ENCODE data around the gene SUSD3.

SUSD3 gene

GRCh38 chr9:93030642-93031628 is 27.6 kb upstream of the SUSD3 start:
- DNase-seq, result no peak

GRCh38 chr9:93031629-93032430 is 26.7 kb upstream of the SUSD3 start:
- no peak for DNase-seq

GRCh38 chr9:93032545-93032944 is 26.0 kb upstream of the SUSD3 start:
- DNase-seq, result no peak

GRCh38 chr9:93033531-93033930 is 25.0 kb upstream of the SUSD3 start:
- no peak for DNase-seq

- no peak for DNase-seq
Measured at GRCh38 chr9:93035106-93035660, 23.3 kb upstream of the SUSD3 start.

- no peak for DNase-seq
Measured at GRCh38 chr9:93035821-93036351, 22.6 kb upstream of the SUSD3 start.

GRCh38 chr9:93036887-93037475 is 21.5 kb upstream of the SUSD3 start:
- no peak for DNase-seq

GRCh38 chr9:93037476-93037971 is 21.0 kb upstream of the SUSD3 start:
- DNase-seq, result no peak

- no peak for DNase-seq
Measured at GRCh38 chr9:93038918-93039317, 19.6 kb upstream of the SUSD3 start.

GRCh38 chr9:93039456-93039855 is 19.0 kb upstream of the SUSD3 start:
- DNase-seq, result no peak

GRCh38 chr9:93039976-93040375 is 18.5 kb upstream of the SUSD3 start:
- no peak for DNase-seq

GRCh38 chr9:93040409-93040808 is 18.1 kb upstream of the SUSD3 start:
- no peak for DNase-seq

GRCh38 chr9:93041108-93041802 is 17.2 kb upstream of the SUSD3 start:
- DNase-seq, result no peak

GRCh38 chr9:93043122-93043521 is 15.4 kb upstream of the SUSD3 start:
- peak; percentile 44 for DNase-seq

GRCh38 chr9:93045521-93045920 is 13.0 kb upstream of the SUSD3 start:
- DNase-seq, result no peak

GRCh38 chr9:93048566-93049448 is 9.7 kb upstream of the SUSD3 start:
- DNase-seq, result peak; percentile 67

- DNase-seq, result no peak
Measured at GRCh38 chr9:93049491-93049890, 9.0 kb upstream of the SUSD3 start.

GRCh38 chr9:93050231-93050630 is 8.3 kb upstream of the SUSD3 start:
- no peak for DNase-seq

GRCh38 chr9:93051680-93052089 is 6.8 kb upstream of the SUSD3 start:
- no peak for DNase-seq

GRCh38 chr9:93052791-93053540 is 5.5 kb upstream of the SUSD3 start:
- peak; percentile 12 for DNase-seq
